GM18511 (cell line): Measurements from ENCODE around the gene GCNT3.

ENCODE experiments used
- ATAC-seq: cut with Tn5 transposase; IDR thresholded peaks from one replicate; pipeline ENCODE4 v1.9.1; 2021; ENCODE audit warnings: mild to moderate bottlenecking, moderate library complexity; ENCODE audit not compliant: unreplicated experiment

GCNT3 gene, protein sequence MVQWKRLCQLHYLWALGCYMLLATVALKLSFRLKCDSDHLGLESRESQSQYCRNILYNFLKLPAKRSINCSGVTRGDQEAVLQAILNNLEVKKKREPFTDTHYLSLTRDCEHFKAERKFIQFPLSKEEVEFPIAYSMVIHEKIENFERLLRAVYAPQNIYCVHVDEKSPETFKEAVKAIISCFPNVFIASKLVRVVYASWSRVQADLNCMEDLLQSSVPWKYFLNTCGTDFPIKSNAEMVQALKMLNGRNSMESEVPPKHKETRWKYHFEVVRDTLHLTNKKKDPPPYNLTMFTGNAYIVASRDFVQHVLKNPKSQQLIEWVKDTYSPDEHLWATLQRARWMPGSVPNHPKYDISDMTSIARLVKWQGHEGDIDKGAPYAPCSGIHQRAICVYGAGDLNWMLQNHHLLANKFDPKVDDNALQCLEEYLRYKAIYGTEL

DNA sequence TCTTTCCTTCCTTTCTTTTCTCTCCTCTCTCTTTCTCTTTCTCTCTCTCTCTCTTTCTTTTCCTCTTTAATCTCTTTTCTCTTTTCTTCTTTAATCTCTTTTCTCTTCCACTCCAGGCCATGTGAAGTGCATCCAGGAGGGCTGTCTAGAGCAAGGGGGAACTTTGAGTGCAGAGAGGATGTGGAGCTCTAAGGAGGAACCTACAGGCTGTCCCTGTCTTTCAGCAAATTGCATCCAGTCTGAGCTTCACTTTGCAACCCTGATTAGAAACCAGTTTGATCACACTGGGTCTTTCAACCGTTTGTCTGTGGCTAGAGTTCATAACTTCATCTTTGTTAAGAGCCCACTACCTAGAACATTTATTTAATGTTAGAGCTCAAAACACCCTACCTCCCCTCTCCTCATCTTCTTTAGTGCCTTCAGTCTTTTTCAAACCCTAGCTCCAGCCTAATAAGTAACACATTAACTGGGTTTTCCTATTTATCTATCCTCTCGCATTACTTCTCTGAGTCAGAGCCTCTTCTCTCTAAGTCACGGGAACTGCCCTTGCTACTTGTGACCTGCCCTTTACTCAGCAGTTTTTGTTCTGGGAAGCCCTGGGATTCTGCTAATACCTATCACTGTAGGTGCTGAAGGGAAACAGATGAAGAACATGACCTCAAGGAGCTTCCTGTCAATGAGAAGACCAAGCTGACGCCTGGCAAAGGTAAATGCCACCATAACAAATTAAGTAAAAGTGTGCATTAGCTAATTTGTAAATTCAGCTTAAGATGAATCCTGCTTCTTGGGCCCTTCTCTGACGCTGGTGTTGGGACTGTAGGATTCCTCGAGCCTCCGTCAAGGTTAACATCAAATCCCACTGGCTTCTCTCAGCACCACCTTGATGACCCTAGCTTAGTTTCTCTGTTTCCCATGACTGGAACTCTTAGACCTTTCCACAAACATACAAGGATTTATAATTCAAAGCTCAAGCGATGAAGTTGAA, at the start of gene GCNT3:
Gene GCNT3 (plus strand): TSS at position 508 of the 985 bp plus-strand sequence. CDS start 6,456 bp downstream, outside the sequence.
- no peak for ATAC-seq

DNA sequence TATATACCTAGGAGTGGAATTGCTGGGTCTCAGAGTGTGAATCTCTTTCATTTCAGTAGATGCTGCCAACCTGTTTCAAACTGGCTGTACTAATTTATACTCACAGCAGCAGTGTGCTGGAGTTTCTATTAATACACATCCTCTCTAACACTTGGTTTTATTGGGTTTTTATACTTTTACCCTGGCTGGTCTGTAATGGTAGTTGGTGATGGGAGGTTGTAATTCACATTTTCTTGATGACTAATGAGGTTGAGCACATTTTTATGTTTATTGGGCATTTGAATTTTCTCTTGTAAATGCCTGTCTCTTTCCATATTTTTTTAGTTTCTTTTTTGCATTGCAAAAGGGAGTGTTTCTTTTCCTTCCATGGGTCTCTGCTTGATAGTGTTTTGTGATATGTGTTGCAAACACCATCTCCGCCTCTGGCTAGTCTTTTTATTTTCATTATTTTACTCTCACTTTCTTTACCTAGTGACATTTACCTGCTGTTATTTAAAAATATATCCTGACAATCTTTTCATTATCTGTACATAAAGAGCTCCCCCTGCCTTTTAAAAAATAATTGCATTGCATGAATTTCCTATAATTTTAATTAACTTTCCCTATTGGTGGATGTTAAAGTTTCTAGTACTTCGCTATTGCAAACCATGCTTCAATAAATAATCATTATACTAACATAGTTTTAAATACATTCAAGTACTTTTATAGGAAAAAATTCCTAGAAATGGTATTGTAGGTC, 49.0 kb upstream of the GCNT3 start:
- no peak for ATAC-seq

GRCh38 chr15:59565299-59565698, 46.3 kb upstream of the GCNT3 start:
- no peak for ATAC-seq

DNA sequence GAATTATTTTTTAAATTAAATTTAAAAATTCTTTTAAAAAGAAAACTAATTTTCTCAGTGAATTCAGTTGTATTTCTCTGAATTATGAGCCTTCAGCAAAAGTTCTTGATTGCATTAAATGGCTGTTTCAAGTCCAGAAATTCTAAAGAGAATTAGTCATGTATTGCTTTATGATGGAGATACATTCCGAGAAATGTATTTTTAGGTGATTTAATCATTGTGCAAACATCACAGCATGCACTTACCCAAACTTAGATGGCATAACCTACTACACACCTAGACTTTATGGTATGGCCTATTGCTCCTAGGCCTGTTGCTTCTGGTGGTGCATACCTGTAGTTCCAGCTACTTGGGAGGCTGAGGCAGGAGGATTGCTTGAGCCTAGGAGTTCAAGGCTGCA, 44.3 kb upstream of the GCNT3 start:
- ATAC-seq: no peak

DNA sequence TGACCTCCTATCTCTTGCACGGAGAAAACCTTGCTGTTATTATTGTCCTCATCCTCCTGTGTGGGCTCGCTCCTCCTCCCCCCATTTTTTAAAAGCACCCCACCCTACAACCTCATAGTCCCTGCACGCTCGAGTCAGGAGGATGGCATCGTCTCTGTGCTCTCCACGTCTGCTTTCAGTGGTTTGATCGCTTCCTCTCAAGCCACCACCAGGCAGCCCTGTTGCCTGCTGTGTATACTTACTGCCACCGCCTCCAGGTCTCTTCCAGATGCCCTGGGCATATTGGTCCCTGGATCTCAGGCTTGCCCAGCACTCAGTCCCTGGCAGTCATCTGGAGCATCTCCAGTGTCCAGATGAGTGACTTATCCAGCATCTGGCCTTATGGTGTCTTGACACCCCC, 42.1 kb upstream of the GCNT3 start:
- no peak for ATAC-seq

DNA sequence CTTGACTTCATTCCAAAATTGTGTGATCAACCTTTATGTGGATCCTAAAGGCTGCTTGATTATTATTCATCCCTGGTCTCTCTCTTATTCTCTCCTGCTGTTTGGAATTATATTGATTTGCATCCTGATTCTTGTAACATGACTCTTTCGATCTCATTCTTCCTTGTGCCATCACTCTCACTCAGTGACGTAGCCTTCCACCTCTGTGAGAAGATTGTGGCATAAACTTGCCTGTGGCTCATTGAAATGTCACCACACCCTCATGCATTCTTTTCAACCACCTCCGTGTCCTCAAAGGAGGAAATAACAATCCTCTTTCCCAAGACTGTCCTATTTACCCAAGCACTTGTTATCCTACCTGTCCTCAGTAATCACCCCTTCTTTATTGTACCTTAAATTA, 41.3 kb upstream of the GCNT3 start:
- ATAC-seq: no peak

DNA sequence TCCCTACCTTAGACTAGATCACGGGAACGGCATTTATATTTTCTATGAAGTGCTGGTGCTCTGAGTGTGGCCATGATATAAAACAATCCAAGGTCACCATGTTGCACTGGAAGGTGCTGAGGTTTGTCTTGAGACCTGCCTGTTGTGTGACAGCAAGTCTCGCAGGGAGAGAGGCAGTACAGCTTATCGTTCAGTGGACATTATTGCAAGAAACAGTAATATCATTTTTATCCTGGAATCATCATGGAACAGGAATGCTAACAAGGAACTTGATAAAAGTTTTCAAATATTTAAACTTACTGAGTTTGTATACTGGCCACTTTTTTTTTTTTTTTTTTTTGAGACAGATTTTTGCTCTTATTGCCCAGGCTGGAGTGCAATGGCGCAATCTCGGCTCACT, 40.0 kb upstream of the GCNT3 start:
- no peak for ATAC-seq

DNA sequence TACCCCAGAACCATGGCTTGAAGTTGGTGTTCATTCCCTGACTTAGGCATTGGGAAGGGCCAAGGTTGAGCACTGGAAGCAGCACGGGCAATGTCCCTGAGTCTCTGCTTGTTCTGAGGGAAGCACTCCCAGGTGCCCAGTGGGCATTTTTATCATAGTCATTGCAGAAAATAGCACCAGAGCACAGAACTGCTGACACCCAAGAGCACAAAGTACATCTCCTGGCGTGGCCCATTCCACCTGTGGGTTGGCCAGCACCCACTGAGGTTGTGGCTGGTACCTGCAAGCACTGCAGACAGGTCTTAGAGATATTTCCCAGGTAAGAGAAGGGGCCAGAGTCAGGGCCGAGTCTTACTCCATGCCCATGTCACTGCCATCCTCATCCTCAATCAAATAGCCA, 28.5 kb upstream of the GCNT3 start:
- no peak for ATAC-seq

GRCh38 chr15:59587085-59587826, 24.3 kb upstream of the GCNT3 start:
- no peak for ATAC-seq

- ATAC-seq: no peak
Observed at GRCh38 chr15:59590027-59590426, 21.6 kb upstream of the GCNT3 start.

- ATAC-seq: no peak
Observed at GRCh38 chr15:59591356-59591755, 20.2 kb upstream of the GCNT3 start.

GRCh38 chr15:59594493-59594942, 17.1 kb upstream of the GCNT3 start:
- no peak for ATAC-seq

- no peak for ATAC-seq
Observed at GRCh38 chr15:59594991-59595390, 16.6 kb upstream of the GCNT3 start.

DNA sequence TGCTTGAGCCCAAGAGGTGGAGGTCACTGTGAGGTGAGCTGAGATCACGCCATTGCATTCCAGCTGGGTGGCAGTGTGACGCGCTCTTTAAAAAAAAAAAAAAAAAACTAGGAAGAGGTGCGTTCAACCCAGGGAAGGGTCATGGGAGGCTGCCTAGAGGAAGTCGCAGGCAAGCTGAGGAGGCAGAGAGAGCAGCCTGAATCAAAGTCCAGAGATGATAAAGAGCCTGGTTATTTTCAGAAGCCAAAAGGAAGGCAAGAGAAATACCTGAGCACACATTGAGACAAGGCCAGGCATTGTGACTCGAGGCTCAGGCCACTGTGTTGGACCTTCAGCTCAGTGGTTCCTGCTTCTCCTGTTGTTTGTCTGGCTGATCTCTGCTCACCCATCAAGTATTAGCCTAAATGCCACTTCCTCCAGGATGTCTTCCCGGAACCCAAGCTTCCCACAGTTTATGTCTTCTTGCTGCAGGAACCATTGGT, 16.1 kb upstream of the GCNT3 start:
- no peak for ATAC-seq

DNA sequence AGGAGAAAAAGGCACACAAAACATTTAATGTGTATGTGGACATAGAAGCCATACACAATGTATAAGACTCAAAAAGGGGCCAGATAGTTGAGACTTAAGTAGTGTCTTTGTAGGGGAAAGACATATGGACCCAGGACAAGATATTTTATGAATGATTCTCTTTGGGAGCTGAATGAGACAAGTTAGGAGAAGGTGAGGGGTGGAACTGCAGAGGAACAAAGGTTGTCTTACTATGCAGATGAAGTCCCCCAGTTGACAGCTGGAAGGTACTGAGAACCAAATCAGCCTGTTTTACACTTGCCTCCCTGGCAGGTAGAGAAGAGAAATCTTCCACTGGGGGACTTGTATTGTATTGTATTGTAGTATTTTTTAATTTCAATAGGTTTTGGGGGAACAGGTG, 14.9 kb upstream of the GCNT3 start:
- no peak for ATAC-seq

DNA sequence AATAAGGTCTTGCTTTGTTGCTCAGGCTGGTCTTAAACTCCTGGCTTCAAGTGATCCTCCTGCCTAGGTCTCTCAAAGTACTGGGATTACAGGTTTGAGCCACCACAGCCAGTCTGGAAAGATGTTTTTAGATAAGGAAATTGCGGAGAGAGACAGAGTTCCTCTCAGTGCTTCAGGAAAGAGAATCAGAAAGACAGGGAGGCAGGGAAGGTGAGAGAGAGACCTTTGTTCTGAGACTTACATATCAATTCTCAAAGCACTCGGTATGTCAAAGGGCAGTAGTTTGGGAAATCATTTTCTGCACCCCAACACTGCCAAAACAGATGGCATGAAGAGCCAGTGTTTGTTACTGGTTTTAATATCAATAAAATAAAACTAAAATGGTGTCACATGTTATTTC, 13.1 kb upstream of the GCNT3 start:
- ATAC-seq: no peak

- no peak for ATAC-seq
Observed at GRCh38 chr15:59605994-59606393, 5.6 kb upstream of the GCNT3 start.

DNA sequence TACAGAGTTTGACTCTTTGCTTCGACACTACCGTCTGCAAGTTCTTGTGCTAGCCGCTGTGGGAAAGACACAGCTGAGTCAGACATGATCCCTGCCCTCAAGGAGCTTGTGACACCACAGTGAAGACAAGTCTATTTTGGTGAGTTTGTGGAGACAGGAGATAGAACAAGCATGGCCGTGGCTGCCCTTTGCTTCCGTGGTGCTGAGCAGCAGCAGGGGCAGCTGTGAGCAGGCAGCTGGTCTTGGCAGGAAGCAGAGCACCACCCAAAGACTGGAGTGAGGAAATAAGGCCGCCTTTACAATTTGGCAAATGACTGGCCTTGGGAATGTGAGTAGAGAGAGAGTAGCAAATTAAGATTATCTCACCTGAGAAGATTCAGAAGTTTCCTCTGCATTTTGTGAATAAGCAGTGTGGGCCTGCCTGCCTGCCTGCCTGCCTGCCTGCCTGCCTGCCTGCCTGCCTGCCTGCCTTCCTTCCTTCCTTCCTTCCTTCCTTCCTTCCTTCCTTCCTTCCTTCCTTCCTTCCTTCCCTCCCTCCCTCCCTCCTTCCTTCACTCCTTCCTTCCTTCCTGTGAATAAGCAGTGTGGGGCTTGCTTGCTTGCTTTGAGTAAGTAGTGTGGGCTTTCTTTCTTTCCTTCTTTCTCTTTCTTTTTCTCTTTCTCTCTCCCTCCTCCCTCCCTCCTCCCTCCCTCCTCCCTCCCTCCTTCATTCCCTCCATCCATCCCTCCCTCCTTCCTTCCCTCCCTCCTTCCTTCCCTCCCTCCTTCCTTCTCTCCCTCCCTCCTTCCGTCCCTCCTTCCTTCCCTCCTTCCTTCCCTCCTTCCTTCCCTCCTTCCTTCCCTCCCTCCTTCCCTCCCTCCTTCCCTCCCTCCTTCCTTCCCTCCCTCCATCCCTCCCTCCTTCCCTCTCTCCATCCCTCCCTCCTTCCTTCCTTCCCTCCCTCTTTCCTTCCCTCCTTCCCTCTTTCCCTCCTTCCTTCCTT, 1.6 kb upstream of the GCNT3 start:
- ATAC-seq: no peak

- ATAC-seq: no peak
Observed at GRCh38 chr15:59614153-59614552, 2.6 kb downstream of the GCNT3 start.
